GM21723 (cell line): ENCODE data around the gene FRMD5.

Experiments
- ATAC-seq: cut with Tn5 transposase; IDR thresholded peaks from one replicate; pipeline ENCODE4 v1.9.1; 2021; ENCODE audit warnings: mild to moderate bottlenecking, moderate library complexity; ENCODE audit not compliant: unreplicated experiment

FRMD5 gene

DNA sequence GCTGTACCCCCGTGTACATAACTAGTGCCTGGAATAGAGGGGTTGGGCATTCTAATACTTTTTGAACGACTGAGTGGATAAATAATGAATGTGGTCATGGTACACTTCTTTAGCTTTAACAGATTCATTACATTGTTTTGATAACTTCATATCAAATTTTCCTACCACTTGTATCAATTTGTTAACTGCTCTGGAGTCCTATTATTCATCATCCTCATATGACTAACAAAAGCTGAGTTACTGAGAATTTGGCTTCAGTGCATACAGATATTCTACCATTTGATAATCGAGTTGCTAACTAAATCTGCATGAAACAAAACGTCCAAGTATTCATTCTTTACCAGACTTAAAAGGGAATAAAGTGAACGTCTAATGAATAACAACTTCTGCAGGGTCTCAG, 31.7 kb downstream of the FRMD5 start:
- no peak for ATAC-seq

DNA sequence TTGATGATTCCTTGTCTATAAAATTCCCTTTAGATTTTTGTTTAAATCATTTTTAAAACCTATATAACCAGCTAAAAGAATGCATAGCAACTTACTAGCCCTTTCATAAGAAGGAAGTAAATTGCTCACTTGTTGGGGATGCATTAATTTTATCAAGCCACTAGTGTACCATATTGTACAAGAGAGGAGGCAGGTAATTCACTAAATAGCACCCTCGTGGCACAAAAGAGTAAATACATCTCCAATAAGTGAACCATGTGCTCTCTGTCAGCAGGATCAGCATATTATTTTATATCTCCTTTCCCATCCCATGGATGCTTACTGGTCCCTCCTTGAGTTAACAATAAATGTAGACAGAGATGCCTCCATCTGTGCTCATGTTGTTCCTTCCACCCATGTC, 34.3 kb downstream of the FRMD5 start:
- no peak for ATAC-seq

DNA sequence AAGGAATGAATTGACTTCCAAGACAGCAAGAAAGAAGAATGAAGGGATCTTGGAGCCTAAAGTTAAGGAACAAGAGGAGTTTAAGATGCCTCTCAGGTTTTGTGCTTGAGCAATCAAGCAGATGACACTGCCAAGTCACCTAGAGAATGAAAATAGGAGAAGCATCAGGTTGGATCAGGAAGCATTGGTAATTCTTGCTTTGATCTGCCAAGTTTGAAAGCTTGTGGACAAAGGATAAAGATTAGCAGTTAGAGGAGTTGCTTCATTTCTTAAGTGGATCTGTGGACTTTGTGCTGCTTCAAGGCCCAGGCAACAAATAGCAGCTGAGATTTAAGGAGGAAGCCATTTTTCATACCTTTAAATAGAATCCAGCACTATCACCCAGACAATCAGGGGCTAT, 35.6 kb downstream of the FRMD5 start:
- ATAC-seq: no peak

DNA sequence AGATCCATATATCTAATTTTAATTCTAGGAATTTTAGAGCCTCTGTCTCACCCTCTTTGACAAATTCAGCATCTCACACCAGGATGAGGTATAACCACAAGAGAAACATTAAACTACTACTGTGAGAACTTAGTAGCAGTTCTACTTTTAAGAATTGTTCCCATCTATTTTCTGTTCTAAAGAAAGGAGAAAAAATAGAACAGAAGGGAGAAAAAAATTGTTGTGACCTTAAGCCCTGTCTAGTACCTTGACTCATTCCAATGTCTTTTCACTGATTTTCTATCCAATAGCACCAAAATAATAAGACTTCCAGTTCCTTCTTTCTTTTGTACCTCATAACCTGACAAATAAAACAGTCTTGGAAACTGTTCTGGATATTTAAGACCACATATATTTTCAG, 37.0 kb downstream of the FRMD5 start:
- no peak for ATAC-seq

DNA sequence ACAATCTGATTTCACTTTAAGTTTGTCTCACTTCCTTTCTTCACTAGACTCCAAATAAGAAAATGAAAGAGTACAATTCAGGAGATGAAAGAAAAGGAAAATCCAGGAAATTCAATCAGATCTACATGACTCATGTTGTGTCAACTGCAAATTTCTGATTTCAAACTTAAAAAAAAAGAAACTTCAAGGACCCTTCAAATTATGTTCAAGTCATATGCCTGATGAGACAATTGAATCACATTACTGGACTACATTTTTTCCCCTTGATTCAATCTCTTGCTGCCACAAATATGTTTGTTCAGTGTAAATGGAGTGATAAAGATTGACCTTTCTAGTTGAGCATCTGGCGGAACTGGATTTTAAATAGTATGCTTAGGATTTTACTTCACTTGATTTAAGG, 37.4 kb downstream of the FRMD5 start:
- ATAC-seq: no peak

DNA sequence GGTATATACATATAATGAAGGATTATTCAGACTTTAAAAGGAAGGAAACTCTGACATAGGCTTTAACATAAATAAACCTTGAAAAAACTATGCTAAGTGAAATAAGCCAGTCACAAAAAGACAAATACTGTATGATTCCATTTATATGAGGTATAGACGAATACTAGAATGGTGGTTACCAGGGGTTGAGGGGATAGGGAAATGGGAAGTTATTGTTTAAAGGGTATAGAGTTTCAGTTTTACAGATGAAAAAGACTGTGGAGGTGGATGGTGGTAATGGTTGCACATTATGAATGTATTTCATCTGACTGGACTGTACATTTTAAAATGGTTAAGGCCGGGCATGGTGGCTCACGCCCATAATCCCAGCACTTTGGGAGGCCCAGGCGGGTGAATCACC, 41.7 kb downstream of the FRMD5 start:
- no peak for ATAC-seq

DNA sequence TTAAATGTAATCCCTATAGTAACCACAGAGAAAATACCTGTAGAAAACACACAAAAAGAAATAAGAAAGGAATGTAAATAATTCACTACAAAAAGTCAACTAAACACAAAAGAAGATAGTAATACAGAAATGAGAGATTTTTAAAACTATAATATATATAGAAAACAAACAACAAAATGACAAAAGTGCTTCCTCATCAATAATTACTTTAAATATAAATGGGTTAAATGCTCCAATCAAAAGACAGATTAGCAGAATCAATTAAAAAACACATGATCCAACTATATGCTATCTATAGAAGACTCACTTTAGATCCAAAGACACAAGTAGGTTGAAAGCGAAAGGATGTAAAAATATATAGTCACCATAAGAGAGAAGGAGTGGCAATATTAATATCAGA, 45.8 kb downstream of the FRMD5 start:
- ATAC-seq: no peak

DNA sequence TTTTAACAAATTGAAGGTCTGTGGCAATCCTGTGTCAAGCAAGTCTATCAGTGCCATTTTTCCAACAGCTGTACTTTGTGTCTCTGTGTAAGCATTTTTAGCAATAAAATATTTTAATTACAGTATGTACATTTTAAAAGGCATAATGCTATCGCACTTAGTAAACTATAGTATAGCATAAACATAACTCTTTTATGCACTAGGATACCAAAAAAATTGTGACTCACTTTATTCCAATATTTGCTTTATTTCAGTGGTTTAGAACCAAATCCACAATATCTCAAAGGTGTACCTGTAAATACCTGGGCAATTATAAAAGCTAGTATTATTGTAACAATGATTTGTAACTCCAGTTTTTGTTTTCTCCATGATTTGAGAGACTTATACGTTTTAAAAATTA, 46.5 kb downstream of the FRMD5 start:
- no peak for ATAC-seq

DNA sequence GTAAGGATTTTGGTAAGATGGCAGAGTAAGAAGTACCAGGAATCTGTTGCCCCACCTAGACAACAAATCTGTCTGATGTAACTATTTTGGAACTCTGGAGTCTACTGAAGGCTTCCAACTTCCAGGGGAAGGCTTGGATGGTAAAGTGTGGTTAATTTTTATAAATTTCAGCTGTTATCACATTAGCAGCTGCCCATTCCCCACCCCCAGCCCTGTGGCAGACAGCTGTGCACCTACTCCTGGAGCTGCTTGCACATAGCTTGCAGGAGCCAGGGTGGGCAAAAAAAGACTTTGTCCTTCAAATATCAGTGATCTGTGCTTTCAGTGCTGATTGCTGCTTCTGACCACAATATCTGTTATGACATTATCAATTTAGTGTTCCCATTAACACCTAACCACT, 47.4 kb downstream of the FRMD5 start:
- ATAC-seq: no peak

DNA sequence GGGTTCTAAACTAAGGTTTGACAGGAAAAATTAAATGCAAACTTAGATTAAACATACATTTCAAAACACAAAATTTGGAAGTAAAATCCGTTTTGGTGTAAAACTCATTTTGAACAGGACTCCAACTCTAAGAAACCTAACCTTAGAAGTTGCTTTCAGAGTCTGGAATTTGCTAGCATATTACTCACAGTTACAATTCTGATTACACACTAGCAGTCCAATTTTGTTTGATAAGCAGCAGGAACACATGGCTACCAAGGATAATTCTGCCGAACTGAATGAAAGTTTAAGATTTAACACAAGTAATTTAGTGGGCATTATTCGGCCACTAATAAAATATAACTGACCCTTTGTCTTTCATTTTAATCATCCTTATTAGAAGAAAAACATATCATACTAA, 49.6 kb downstream of the FRMD5 start:
- ATAC-seq: no peak

DNA sequence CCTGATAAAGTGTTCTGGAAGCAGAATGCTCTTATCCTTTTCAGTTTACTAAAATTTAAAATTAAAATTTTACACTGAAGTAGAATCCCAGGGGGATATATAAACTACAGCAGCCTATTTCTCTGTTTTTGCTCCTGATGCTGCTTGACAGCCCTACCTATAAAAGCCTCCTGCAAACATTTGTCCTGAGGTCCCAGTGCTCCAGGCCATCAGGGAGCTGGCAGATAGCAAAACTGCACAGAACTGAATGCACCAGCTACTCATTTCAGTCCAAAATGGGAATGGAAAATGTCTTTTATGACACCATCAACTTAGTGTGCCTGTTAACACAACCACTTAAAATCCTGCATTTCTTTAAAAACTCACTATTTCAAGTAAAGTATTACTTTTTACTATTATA, 50.1 kb downstream of the FRMD5 start:
- no peak for ATAC-seq

DNA sequence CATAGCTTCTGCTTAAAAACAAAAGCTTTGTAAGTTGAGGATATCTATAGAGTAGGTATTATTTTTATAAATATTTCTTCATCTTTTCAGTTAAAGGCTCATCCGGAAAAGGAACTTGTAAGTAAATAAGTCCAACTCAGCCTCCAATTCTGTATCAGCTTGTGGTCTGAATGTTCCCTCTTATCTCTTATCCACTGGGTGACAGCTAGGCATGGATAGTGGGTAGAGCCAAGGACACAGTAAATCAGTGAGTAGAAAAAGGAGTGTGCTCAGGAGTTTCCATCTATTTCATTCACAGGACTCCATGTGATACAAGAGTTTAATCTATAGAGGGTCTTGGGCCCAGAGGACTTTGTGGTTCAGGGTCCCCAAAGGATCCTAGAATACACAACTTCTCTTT, 50.9 kb downstream of the FRMD5 start:
- ATAC-seq: no peak

DNA sequence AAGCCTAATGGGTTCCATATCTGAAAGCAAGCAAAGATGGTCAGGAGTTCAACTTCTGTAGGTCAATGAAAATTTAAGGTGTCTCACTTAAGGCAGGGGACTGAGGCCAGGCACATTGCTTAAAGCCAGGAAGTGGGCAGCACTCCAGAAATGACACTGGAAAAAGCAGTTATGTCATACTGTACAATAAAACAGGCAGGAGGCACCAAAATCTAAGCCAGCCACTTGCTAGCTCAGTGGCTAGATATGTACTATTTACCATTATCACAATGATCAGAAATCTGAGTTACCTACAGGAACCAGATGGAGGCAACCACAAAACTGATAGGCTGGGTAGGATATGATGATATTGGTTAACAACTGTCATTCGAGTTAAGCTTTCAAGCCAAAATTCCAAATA, 57.3 kb downstream of the FRMD5 start:
- ATAC-seq: no peak

DNA sequence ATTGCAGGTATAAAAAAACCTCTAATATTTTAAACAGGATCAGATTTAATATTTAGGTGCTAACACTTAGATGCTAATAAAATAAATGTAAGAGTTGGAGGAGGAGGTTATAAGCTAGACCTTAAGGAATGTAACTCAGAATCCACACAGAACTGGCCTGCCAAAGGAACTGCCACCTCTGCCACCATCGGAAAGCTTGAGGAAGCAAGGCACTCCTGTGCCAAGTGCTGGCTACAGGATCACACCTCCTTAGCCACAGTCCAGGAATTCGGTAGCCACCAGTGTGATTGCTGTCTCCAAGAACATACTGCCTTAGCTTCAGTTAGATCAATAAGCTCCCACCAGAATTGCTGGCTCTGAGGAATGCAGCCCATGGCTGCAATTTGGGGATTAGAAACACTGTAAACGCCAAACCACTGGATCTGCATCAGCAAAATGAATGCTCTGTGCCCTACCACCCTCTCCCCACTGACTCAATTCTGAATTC, 58.0 kb downstream of the FRMD5 start:
- no peak for ATAC-seq

DNA sequence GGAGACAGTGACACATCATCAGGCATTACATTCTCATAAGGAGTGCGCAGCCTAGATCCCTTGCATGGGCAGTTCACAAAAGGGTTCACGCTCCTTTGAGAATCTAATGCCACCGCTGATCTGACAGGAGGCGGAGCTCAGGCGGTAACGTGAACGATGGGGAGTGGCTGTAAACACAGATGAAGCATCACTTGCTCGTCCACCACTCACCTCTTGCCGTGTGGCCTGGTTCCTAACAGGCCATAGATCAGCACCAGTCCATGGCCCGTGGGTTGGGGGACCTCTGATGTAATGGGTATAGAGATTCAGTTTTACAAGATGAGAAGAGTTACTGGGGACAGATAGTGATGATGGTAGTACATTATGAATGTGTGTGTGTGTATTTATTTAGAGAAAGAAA, 63.0 kb downstream of the FRMD5 start:
- no peak for ATAC-seq

DNA sequence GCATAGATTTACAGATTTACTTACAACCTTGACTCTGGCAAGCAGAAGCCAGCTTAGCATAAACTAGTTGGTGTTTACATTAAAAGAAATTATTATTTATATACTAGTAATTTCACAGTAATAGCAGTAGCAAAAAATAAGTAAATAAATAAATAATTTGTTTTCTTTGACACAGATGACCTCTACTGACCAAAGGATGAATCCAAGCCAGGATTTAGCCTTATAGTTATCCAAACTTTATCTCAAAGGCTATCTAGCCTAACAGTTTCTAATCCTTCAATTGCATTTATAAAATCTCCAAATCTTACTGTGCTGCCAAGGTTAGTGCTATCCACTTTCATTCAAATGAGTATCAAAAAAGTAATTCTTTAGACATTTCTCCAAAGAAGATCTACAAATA, 64.3 kb downstream of the FRMD5 start:
- ATAC-seq: no peak

DNA sequence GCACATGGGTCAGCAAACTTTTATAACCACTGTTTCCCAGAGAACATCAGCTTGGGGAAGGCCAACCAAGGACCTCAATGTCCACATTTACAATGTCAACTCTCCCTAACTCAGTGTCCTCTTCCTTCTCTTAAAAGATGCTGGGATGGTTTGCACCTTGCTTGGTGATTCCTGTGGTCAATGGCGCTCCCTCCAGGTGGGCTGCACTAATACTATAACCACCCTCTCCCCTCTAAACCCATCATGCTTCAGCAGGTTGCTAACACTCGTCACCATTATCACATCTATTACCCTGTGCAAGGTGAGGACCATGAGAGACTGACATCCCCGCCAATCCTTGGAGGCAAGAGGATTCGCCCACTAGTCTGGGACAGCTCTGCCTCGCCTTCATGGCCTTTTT, 65.2 kb downstream of the FRMD5 start:
- no peak for ATAC-seq

DNA sequence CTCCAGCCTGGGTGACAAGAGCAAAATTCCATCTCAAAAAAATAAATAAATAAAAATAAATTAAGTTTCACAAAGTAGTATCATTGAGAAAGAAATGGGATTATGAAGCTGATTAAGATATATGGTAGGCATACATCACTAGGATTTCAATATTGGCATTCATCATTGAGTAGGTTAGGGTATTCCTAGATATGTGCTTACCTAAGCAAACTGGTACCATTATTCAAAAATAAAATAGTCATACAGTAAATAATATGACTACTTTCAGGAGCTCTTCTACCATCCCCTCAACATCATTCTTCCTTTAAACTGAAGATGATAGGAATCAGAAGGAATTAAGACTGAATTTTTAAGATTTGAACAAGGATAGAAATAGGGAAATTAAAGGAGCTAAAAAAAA, 66.6 kb downstream of the FRMD5 start:
- no peak for ATAC-seq

DNA sequence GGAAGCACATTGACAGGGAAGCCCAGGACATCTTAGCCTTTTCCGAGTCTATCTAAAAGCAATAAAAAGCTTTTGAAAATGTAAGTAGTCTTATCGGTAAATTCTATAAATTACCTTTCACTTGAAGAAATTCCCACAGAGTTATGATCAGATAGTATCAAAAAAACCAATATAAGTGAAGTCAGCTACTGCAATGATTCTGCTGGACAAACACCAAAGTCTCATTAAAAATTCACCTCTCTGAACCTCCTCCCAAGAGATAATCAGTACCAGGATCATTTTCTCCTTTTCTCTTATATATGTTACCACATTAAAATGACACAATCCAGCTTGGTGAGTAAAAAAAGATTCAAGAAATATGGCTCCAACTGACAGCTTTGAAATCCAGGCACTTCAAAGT, 69.2 kb downstream of the FRMD5 start:
- no peak for ATAC-seq

DNA sequence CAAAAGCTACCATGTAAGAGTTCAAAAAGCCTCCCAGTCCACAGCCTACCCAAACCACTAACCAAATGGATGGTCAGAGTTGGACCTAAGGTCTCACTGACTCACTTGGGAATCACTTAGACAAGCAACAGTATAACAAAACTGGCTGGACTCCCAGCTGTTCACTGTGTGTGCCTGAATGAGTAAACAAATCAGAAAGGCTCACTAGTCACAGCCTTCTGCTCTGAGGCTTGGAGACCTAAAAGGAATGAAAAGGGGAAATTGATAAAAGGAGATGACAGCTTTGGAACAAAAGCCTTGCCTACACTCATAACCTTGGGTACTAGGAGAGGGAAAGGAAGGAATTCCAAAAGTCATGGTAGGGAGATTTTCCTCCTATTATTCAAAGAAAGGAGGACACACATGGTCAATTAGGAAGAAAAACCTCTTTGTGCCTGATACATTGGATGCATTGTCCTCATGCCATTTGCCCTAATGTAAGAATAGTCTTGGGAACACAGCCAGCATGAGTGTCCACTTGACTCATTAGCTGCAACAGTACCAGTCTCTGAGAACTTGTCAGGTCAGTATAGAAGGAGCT, 92.3 kb downstream of the FRMD5 start:
- no peak for ATAC-seq

DNA sequence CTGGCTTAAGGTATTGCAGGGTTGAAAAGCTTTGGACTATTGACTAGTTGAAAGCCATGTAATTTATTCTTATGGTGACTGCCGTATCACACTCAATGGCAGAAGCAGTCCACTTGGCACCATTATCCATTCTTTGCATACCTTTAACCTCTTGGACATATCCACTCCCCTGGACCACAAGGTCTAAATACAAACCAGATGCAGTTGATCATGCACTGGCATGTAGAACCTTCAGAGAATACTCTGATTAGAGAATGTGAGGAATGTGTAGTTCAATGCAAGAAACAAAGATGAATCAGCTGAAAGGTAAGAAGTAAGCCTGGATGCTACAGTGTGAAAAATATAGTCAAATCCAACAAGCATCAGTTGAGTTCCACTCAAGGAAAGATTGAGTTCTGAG, 93.1 kb downstream of the FRMD5 start:
- ATAC-seq: no peak

DNA sequence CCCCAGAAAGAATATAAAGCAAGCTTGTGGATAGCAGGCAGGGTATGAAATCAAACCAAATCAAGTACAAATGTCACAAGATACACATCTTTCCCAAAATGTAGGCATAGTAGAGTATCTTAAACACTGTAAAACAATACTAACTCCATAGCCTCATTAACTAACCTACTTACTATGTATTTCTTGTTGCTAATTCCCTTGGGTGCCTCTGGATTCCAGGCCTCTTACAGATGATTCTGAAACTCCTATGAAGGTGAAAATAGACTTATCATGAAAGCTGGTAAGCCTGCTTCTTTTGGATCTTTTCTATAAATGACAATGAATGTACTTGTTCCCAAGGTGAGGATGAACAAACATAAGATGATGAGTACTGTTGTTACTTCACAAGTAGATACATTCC, 93.8 kb downstream of the FRMD5 start:
- no peak for ATAC-seq

DNA sequence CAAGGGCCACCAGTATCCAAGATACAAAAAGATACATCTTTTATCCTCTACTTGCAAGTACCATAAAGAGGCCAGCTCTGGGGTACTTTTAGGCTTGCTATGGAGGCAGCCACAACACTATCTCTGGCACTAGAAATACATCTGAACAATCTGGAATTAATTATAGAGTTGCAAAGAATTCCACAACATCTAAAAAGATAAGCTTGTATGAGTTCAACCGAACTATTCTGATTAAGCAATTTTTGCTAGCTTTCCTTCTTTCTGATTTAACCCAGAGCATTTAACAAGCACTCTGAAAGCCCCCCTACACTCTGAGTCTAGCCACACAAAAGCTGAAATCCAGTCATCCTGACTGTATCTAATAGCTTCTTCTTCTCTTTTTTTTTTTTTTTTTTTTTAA, 95.4 kb downstream of the FRMD5 start:
- no peak for ATAC-seq

DNA sequence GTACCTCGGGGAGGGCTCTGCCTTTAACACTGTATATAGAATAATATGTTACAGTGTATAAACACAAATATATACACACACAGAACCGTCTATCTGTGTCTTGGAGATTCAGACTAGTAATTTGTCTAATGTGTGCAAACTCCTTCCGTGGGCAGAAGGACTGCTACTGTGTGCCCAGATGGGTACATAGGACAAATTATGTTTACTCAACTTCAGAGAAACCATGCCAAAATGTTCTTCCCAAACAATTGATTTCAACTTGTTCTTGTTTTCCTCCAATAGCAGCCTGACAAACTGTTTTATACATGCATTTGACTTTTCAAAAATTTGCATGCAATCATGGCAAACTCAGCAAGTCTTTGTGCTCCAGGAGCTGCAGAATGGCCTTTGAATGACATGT, 97.5 kb downstream of the FRMD5 start:
- no peak for ATAC-seq
